Stomach (tissue), 9 donors: ENCODE results near the gene NOCT. TPM values are rescaled to one million over a fixed set of nuclear protein-coding genes. Genes with fewer than 3 reads are reported as not detected.

ENCODE experiments used
- DNase-seq, 2 donors: peaks; one replicate each; pipeline versions ENCODE4 v3.0.0 to v3.0.0-alpha.2; 2013 to 2019
- H3K27ac ChIP-seq, 5 donors: fragments of 200-600 bp in 4 of 5; sonication (generic) in 4 of 5; one replicate each; pipeline ENCODE4 v1.5.1; 2013 to 2019; ENCODE audit warnings: mild to moderate bottlenecking in 1 of 5, moderate library complexity in 1 of 5
- H3K27me3 ChIP-seq, 3 donors: fragments of 200-600 bp; sonication (generic); one replicate each; pipeline ENCODE4 v1.5.1; 2017 to 2019; ENCODE audit warnings: mixed run types in 1 of 3
- H3K36me3 ChIP-seq, 4 donors: fragments of 200-600 bp; sonication (generic); 1 replicate in 3 of 4; 2 replicates in 1 of 4; pipeline ENCODE4 v1.5.1; 2016 to 2019
- H3K4me1 ChIP-seq, 4 donors: fragments of 200-600 bp; sonication (generic); one replicate each; pipeline ENCODE4 v1.5.1; 2016 to 2019
- H3K4me3 ChIP-seq, 4 donors: fragments of 200-600 bp; sonication (generic) in 3 of 4; one replicate each; pipeline ENCODE4 v1.5.1; 2016 to 2019; ENCODE audit warnings: mild to moderate bottlenecking in 1 of 4
- H3K9me3 ChIP-seq, 4 donors: fragments of 200-600 bp; sonication (generic); one replicate each; pipeline ENCODE4 v1.5.1; 2016 to 2019
- EP300 ChIP-seq: sonication (generic); formaldehyde crosslinking; IDR thresholded peaks from one replicate; pipeline ENCODE4 v1.6.1; 2017; ENCODE audit warnings: antibody characterized with exemption
- POLR2A ChIP-seq, 4 donors: fragments of 450-650 bp; IDR thresholded peaks; one replicate each; pipeline ENCODE4 v1.6.1; 2016; ENCODE audit warnings: antibody characterized with exemption in 4 of 4, control low read depth in 2 of 4, mild to moderate bottlenecking in 1 of 4, moderate library complexity in 1 of 4
- POLR2AphosphoS5 ChIP-seq, 3 donors: sonication (generic); formaldehyde crosslinking; IDR thresholded peaks; one replicate each; pipeline ENCODE4 v1.6.1; 2016; ENCODE audit warnings: antibody characterized with exemption in 3 of 3
- WGBS, 5 donors: extraction: QIAGEN DNeasy Blood & Tissue Kit in 3 of 5; methylation state at CpG; one replicate each; pipeline versions ENCODE4 v1.1.5 to v1.1.7; 2013 to 2018; 5-methylcytosine and 5-hydroxymethylcytosine counted together
- intact Hi-C: fragments of 100-400 bp; cut with DNase I; formaldehyde crosslinking; loops from one replicate; pipeline ENCODE4 v1.15.1; 2023; ENCODE audit warnings: low total_unique reads
- polyA plus RNA-seq, 3 donors: library from polyadenylated mRNA; stranded (reverse); fragments of 200-250 nt; gene quantifications; one replicate each; pipeline ENCODE4 v1.2.3, GENCODE V29; 2013
- total RNA-seq, 5 donors: library from RNA; depleted of rRNA; stranded (reverse); fragments of >200 nt; gene quantifications; one replicate each; pipeline versions ENCODE4 v1.1.0 to v1.2.3, GENCODE V29; 2014 to 2016
- TF ChIP-seq, protein P1 (sequence below), 7 experiments: fragments of 450-650 bp in 4 of 7; fragments of 200-600 bp in 3 of 7; sonication (generic) in 3 of 7; IDR thresholded peaks; one replicate each; pipeline ENCODE4 v1.5.1; 2016 to 2019; ENCODE audit warnings: antibody characterized with exemption in 7 of 7, control low read depth in 2 of 7, mild to moderate bottlenecking in 1 of 7
- donor health status: healthy with polysubstance abuse.
- donor health status: Bipolar disorder and iron deficiency.
- donor health status: healthy.

NOCT gene
- total and polyA plus RNA-seq, 8 donors = 0.38 to 4.4 (median 0.91) TPM; not detected in 2

DNA sequence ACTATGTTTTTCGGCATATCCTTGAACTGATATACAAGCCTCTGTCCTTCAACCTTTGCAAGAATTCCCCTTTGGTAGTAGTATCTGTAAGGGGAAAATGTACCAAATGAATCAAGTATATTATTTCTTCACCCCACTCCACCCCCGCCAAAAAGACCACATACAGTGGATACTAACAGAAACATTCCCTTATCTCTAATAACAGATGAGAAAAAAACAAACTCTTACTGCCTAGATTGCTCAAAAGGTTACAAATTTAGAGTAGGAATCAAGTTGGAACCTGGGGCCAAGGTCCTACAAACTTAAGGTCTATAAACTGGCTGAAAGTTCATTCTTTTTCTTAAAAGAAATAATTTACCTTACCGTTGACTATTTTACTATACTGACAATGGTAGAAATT lies 45.0 kb downstream of the NOCT start:
- no peak overlapping the region for H3K4me3 ChIP-seq
- H3K36me3 ChIP-seq = peaks cover 48 to 100% (median 96%) of the 10 kb centered on the region in 4 donors
- no peaks in the 10 kb centered on the region for H3K27me3 ChIP-seq
- intact Hi-C loops = no loop called here
- WGBS, 5 donors = 94 to 99% (median 98%) methylated on average over 3 of the region's 3 CpGs
- no peak overlapping the region for H3K27ac ChIP-seq
- no peaks in the 10 kb centered on the region for H3K9me3 ChIP-seq
- H3K4me1 ChIP-seq = peaks cover 0 to 14% (median 2%) of the 10 kb centered on the region in 4 donors
- TF ChIP-seq, protein P1, sequence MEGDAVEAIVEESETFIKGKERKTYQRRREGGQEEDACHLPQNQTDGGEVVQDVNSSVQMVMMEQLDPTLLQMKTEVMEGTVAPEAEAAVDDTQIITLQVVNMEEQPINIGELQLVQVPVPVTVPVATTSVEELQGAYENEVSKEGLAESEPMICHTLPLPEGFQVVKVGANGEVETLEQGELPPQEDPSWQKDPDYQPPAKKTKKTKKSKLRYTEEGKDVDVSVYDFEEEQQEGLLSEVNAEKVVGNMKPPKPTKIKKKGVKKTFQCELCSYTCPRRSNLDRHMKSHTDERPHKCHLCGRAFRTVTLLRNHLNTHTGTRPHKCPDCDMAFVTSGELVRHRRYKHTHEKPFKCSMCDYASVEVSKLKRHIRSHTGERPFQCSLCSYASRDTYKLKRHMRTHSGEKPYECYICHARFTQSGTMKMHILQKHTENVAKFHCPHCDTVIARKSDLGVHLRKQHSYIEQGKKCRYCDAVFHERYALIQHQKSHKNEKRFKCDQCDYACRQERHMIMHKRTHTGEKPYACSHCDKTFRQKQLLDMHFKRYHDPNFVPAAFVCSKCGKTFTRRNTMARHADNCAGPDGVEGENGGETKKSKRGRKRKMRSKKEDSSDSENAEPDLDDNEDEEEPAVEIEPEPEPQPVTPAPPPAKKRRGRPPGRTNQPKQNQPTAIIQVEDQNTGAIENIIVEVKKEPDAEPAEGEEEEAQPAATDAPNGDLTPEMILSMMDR (IDR thresholded peaks at IDR 0.05) = no peak
- TF ChIP-seq POLR2A (IDR thresholded peaks at IDR 0.05) = no peak
- no peak for TF ChIP-seq POLR2AphosphoS5 (IDR thresholded peaks at IDR 0.05)
- no peak for TF ChIP-seq EP300
- no peak for DNase-seq

DNA sequence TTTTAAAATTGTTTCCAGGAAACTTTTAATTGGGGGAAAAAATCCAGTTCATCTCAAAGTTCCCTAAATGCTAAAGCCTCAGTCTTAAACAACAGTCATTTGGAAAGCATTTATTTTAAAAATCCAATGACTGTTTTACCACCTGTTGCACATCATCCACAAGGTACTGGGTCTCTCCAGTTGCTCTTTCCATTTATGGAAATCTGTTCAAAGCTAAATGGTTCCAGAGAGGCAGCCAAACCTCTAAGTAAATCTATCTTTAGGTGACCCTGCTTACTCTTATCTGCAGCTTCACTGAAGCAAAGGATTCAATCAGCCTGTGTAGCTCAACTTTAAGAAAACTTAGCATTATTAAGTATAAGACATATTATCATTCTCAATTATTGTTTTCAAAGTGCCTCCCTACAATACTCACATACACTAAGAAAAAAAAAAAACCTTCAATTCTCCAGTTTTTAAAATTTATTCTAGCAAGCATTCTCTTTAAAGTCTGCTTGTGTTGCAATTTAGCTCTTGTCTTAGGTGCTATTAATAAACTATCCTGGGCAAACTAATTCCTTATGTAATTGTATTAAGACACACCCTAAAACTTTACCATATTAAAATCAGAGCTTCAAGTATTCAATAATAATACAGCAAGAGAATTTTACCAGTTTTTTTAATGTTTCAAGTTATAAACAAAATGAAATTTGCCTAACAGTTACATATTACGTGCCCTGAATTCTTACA lies 60.6 kb downstream of the NOCT start:
- no peak overlapping the region for H3K4me3 ChIP-seq
- intact Hi-C loops = no loop called here
- TF ChIP-seq, protein P1 (IDR thresholded peaks at IDR 0.05) = no peak
- TF ChIP-seq POLR2AphosphoS5 (IDR thresholded peaks at IDR 0.05) (no peak), EP300 (no peak), POLR2A (IDR thresholded peaks at IDR 0.05) (no peak)
- peaks cover 0 to 30% (median 24%) of the 10 kb centered on the region in 4 donors for H3K36me3 ChIP-seq
- 82 to 92% (median 88%) methylated on average over 1 of the region's 1 CpG for WGBS, 5 donors
- H3K9me3 ChIP-seq = no peaks in the 10 kb centered on the region
- DNase-seq = no peak
- peaks cover 21 to 82% (median 49%) of the 10 kb centered on the region in 4 donors for H3K4me1 ChIP-seq
- peak overlapping the region in 1 of 5 donors; percentile 59 for H3K27ac ChIP-seq
- no peaks in the 10 kb centered on the region for H3K27me3 ChIP-seq

DNA sequence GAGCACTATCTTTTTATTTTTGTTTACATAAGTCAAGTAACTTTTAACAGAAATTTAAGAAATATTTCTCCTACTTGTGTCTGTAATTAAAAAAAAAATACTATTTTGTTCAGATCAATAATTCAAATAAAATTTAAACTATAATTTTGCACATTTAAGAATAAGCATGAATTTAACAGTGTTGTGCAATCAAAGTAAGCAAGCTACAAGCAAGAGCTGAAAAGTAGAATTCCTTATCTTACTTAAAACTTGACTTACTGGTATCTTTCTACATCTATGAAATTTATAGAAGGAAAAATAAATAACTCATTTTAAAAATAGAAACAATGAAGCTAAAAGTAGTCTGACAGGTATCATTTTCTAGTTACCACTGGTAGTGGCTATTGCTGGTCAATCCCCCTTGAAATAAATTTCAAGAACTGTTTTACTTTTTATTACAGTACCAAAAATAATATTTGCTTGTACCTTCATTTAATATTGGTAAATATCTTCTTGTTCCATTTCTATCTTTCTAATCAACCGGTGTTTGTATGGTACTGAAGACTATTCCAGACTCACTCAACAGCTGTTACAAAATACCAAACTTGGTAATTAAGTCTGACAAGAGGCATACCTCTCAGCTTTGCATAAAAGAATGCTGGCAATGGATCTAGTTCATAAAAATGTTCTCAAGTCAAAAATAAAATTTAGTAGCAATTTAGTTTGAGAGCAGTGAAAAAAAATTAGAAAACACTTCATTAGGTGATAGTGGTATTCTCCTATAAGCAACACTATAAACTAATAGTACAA lies 62.2 kb downstream of the NOCT start:
- Histone ChIP-seq H3K4me3 (no peak overlapping the region), H3K27ac (peak overlapping the region in 1 of 5 donors; percentile 55), H3K4me1 (peaks cover 32 to 95% (median 60%) of the 10 kb centered on the region in 4 donors), H3K36me3 (peaks cover 0 to 14% (median 8%) of the 10 kb centered on the region in 4 donors), H3K27me3 (no peaks in the 10 kb centered on the region), H3K9me3 (no peaks in the 10 kb centered on the region)
- TF ChIP-seq EP300 (no peak), POLR2AphosphoS5 (IDR thresholded peaks at IDR 0.05) (no peak)
- TF ChIP-seq, protein P1 (IDR thresholded peaks at IDR 0.05) = no peak
- DNase-seq = no peak
- WGBS, 5 donors = 30 to 49% (median 37%) methylated on average over 1 of the region's 1 CpG
- intact Hi-C loops = no loop called here

DNA sequence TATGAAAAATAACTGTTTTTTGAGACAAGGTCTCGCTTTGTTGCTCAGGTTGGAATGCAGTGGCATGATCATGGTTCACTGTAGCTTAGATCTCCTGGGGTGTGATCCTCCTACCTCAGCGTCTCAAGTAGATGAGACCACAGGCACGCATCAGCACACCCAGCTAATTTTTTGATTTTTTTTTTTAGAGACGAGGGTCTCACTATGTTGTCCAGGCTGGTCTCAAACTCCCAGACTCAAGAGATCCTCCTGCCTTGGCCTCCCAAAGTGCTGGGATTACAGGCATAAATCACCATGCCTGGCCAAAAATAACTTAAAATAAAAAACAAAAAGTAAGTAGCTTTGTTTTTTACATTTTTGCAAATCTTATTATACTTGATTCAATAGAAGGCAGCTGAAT lies 63.3 kb downstream of the NOCT start:
- Histone ChIP-seq H3K4me1 (peaks cover 32 to 83% (median 60%) of the 10 kb centered on the region in 4 donors), H3K9me3 (no peaks in the 10 kb centered on the region), H3K4me3 (no peak overlapping the region), H3K36me3 (peaks cover 0 to 6% (median 2%) of the 10 kb centered on the region in 4 donors), H3K27me3 (no peaks in the 10 kb centered on the region), H3K27ac (peak overlapping the region in 2 of 5 donors; percentile 7 to 60)
- intact Hi-C loops = no loop called here
- no peak for DNase-seq
- TF ChIP-seq POLR2AphosphoS5 (IDR thresholded peaks at IDR 0.05) (no peak), POLR2A (IDR thresholded peaks at IDR 0.05) (no peak), EP300 (no peak)
- TF ChIP-seq, protein P1 (IDR thresholded peaks at IDR 0.05) = no peak
- 88 to 95% (median 89%) methylated on average over 4 of the region's 4 CpGs for WGBS, 5 donors
